Left lung (tissue), 10 donors: Measurements from ENCODE around the gene ZNF417. TPM values are rescaled to one million over a fixed set of nuclear protein-coding genes. Genes with fewer than 3 reads are reported as not detected.
"Not testable (repeated sequence)": the region's sequence is repeated elsewhere in the genome, so short reads cannot be mapped to it uniquely, and the experiment has no call there.

ENCODE experiments used
- ATAC-seq: fragments of 200-7000 bp; cut with Tn5 transposase; one replicate; pipeline ENCODE4 v1.9.1; 2020; ENCODE audit warnings: moderate library complexity
- DNase-seq, 4 donors: peaks; one replicate each; pipeline ENCODE4 v3.0.0-alpha.2; 2013 to 2020
- H3K27ac ChIP-seq, 2 donors: fragments of 200-600 bp; sonication (generic) in 1 of 2; one replicate each; pipeline versions ENCODE4 v1.5.0 to v1.8.0; 2020 to 2021
- H3K27me3 ChIP-seq, 2 donors: fragments of 200-600 bp; sonication (generic) in 1 of 2; one replicate each; pipeline versions ENCODE4 v1.5.0 to v1.8.0; 2020 to 2021
- H3K36me3 ChIP-seq, 2 donors: fragments of 200-600 bp; sonication (generic) in 1 of 2; one replicate each; pipeline versions ENCODE4 v1.5.0 to v1.8.0; 2020 to 2021
- H3K4me1 ChIP-seq, 2 donors: fragments of 200-600 bp; one replicate each; pipeline ENCODE4 v1.8.0; 2021
- H3K4me3 ChIP-seq, 2 donors: fragments of 200-600 bp; sonication (generic) in 1 of 2; one replicate each; pipeline versions ENCODE4 v1.5.0 to v1.8.0; 2020 to 2021; ENCODE audit warnings: mild to moderate bottlenecking in 1 of 2
- H3K9me3 ChIP-seq, 2 donors: fragments of 200-600 bp; sonication (generic) in 1 of 2; one replicate each; pipeline versions ENCODE4 v1.5.0 to v1.8.0; 2020 to 2021
- intact Hi-C, 2 donors: fragments of 100-400 bp; cut with DNase I; formaldehyde crosslinking; loops; one replicate each; pipeline versions ENCODE4 v1.11.2 to v1.14.2; 2022
- polyA plus RNA-seq, 6 donors: library from polyadenylated mRNA; unstranded; fragments of 120-200 nt; gene quantifications; one replicate each; pipeline ENCODE4 v1.2.1, GENCODE V29; 2013; ENCODE audit not compliant: insufficient read length in 6 of 6
- total RNA-seq, 2 donors: library from RNA; stranded (reverse); fragmentation: NEBNext Ultra II Directional; extraction: Animal tissue kit (Norgen Biotek cat#: 25700); gene quantifications; one replicate each; pipeline ENCODE4 v1.2.1, GENCODE V29; 2021
- TF ChIP-seq, protein P1 (sequence below), 2 donors: fragments of 200-600 bp; sonication (generic) in 1 of 2; IDR thresholded peaks; one replicate each; pipeline versions ENCODE4 v1.5.0 to v1.8.0; 2021; ENCODE audit warnings: antibody characterized with exemption in 2 of 2
- donor health status: DM: no; HTN: yes; CAD: no.
- donor health status: DM: no; HTN: no; CAD: no.

Gene ZNF417
- total and polyA plus RNA-seq, 8 donors, result 15.8 to 47.8 (median 38.9) TPM

DNA sequence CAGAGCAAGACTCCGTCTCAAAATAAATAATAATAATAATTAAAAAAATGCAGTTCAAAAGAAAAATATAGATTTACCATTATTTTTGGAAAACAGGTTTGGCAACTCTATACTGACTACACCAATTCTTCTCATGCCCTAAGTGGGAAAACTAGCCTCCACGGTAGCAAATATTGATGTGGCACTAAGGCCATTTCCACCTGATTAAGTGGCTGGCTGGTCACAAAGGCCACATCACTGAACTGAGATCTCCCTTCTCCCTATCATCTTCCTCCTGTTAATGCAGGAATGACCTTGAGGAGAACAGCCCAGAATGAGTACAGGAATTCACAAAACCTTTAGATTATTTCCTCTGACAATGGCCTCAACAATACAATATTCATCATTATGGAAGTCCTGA lies 46.2 kb downstream of the ZNF417 start:
- no peak for ATAC-seq
- Histone ChIP-seq H3K4me3 (no peak overlapping the region), H3K27ac (no peak overlapping the region), H3K9me3 (peaks cover 0 to 94% of the 10 kb centered on the region in 2 donors), H3K4me1 (no peaks in the 10 kb centered on the region), H3K36me3 (peaks cover 4 to 60% of the 10 kb centered on the region in 2 donors), H3K27me3 (no peaks in the 10 kb centered on the region)
- TF ChIP-seq, protein P1, sequence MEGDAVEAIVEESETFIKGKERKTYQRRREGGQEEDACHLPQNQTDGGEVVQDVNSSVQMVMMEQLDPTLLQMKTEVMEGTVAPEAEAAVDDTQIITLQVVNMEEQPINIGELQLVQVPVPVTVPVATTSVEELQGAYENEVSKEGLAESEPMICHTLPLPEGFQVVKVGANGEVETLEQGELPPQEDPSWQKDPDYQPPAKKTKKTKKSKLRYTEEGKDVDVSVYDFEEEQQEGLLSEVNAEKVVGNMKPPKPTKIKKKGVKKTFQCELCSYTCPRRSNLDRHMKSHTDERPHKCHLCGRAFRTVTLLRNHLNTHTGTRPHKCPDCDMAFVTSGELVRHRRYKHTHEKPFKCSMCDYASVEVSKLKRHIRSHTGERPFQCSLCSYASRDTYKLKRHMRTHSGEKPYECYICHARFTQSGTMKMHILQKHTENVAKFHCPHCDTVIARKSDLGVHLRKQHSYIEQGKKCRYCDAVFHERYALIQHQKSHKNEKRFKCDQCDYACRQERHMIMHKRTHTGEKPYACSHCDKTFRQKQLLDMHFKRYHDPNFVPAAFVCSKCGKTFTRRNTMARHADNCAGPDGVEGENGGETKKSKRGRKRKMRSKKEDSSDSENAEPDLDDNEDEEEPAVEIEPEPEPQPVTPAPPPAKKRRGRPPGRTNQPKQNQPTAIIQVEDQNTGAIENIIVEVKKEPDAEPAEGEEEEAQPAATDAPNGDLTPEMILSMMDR (IDR thresholded peaks at IDR 0.05), result no peak
- no peak for DNase-seq
- intact Hi-C loops, result no loop called here

DNA sequence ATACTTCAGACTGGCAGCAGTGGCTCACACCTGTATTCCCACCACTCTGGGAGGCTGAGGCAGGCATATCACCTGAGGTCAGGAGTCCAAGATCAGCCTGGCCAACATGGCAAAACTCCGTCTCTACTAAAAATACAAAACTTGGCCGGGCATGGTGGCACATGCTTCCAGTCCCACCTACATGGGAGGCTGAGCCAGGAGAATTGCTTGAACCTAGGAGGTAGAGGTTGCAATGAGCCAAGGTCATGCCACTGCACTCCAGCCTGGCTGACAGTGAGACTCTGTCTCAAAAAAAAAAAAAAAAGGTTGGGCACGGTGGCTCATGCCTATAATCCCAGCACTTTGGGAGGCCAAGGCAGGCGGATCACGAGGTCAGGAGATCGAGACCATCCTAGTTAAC lies 46.7 kb downstream of the ZNF417 start:
- H3K36me3 ChIP-seq, result peaks cover 4 to 63% of the 10 kb centered on the region in 2 donors
- DNase-seq, H3K4me3 ChIP-seq: not testable (repeated sequence)

DNA sequence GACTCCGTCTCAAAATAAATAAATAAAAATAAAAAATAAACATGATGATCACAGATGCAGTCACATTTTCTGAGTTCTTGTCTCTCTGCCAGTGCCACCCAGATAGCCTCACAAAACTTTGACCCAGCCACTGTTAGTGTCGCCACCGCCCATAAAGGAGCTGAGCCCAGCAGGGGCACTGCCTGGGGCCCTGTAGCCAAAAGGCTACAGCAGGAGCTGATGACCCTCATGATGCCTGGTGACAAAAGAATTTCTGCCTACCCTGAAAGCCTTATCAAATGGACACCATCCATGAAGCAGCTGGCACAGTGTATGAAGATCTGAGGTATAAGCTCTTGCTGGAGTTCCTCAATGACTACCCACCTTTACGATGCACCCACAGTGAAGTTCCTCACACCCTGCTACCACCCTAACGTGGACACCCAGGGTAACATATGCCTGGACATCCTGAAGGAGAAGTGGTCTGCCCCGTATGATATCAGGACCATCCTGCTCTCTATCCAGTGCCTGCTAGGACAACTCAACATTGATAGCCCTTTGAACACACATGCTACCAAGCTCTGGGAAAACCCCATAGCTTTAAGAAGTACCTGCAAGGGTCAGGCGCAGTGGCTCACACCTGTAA lies 48.4 kb downstream of the ZNF417 start:
- ATAC-seq (no peak), DNase-seq (no peak)
- peaks cover 0 to 85% of the 10 kb centered on the region in 2 donors for H3K9me3 ChIP-seq
- TF ChIP-seq, protein P1 (IDR thresholded peaks at IDR 0.05), result no peak
- no peaks in the 10 kb centered on the region for H3K4me1 ChIP-seq
- no peak overlapping the region for H3K4me3 ChIP-seq
- H3K27me3 ChIP-seq, result no peaks in the 10 kb centered on the region
- intact Hi-C loops, result no loop called here
- peaks cover 4 to 63% of the 10 kb centered on the region in 2 donors for H3K36me3 ChIP-seq
- no peak overlapping the region for H3K27ac ChIP-seq

More for the DNA sequence above, 46.7 kb downstream of the ZNF417 start:
- H3K9me3 ChIP-seq, result peaks cover 0 to 95% of the 10 kb centered on the region in 2 donors
- ATAC-seq, H3K27me3 ChIP-seq, H3K4me1 ChIP-seq, H3K27ac ChIP-seq, intact Hi-C loops: not testable (repeated sequence)

Other genes starting within 250 kb of the ZNF417 start
- gene ZSCAN4, start 247.7 kb downstream of the ZNF417 start, total RNA-seq, result under 1 TPM in 1 of 2 donors, not detected in 1; 0.21 TPM
- under 1 TPM; 0.08 to 0.23 (median 0.17) TPM for gene ZSCAN4, start 247.7 kb downstream of the ZNF417 start, polyA plus RNA-seq
- gene ZNF551, start 234.6 kb downstream of the ZNF417 start, total RNA-seq, result 1 to 10 TPM; 6.0 to 7.1 TPM
- 10 to 100 TPM; 15.9 to 19.9 (median 18.5) TPM for gene ZNF551, start 234.6 kb downstream of the ZNF417 start, polyA plus RNA-seq
- gene ZNF154, start 207.4 kb downstream of the ZNF417 start, total RNA-seq, result 1 to 10 TPM; 7.0 to 8.3 TPM
- gene ZNF154, start 207.4 kb downstream of the ZNF417 start, polyA plus RNA-seq, result 10 to 100 TPM; 40.2 to 49.0 (median 43.2) TPM
- 1 to 10 TPM; 7.3 to 9.6 TPM for gene ZNF671, start 189.0 kb downstream of the ZNF417 start, total RNA-seq
- 10 to 100 TPM; 20.1 to 26.4 (median 24.6) TPM for gene ZNF671, start 189.0 kb downstream of the ZNF417 start, polyA plus RNA-seq
- 10 to 100 TPM; 10.2 to 15.3 TPM for gene ZNF776, start 169.8 kb downstream of the ZNF417 start, total RNA-seq
- gene ZNF776, start 169.8 kb downstream of the ZNF417 start, polyA plus RNA-seq, result 10 to 100 TPM; 35.4 to 45.8 (median 41.3) TPM
- 10 to 100 TPM; 13.2 to 15.3 TPM for gene ZNF586, start 146.9 kb downstream of the ZNF417 start, total RNA-seq
- 10 to 100 TPM; 28.7 to 38.1 (median 31.1) TPM for gene ZNF586, start 146.9 kb downstream of the ZNF417 start, polyA plus RNA-seq
- gene ZNF552, start 101.7 kb downstream of the ZNF417 start, total RNA-seq, result 10 to 100 TPM; 11.2 to 15.7 TPM
- gene ZNF552, start 101.7 kb downstream of the ZNF417 start, polyA plus RNA-seq, result 10 to 100 TPM; 15.2 to 21.4 (median 17.4) TPM
- 10 to 100 TPM; 12.9 to 20.1 TPM for gene ZNF587B, start 86.3 kb downstream of the ZNF417 start, total RNA-seq
- gene ZNF587B, start 86.3 kb downstream of the ZNF417 start, polyA plus RNA-seq, result 10 to 100 TPM; 12.1 to 17.3 (median 14.1) TPM
- gene ZNF587, start 66.7 kb downstream of the ZNF417 start, total RNA-seq, result 10 to 100 TPM; 31.4 to 34.0 TPM
- 10 to 100 TPM; 33.6 to 38.8 (median 36.4) TPM for gene ZNF587, start 66.7 kb downstream of the ZNF417 start, polyA plus RNA-seq
- 10 to 100 TPM; 10.7 to 21.0 TPM for gene ZNF814, start 27.6 kb downstream of the ZNF417 start, total RNA-seq
- 10 to 100 TPM; 52.7 to 71.2 (median 65.2) TPM for gene ZNF814, start 27.6 kb downstream of the ZNF417 start, polyA plus RNA-seq
- gene ZNF418, start 18.8 kb upstream of the ZNF417 start, total RNA-seq, result 1 to 10 TPM; 8.0 to 9.4 TPM
- 10 to 100 TPM; 27.6 to 43.6 (median 37.0) TPM for gene ZNF418, start 18.8 kb upstream of the ZNF417 start, polyA plus RNA-seq
- 1 to 10 TPM; 3.9 to 4.2 TPM for gene ZNF256, start 31.1 kb upstream of the ZNF417 start, total RNA-seq
- 10 to 100 TPM in 5 of 6 donors, 1 to 10 TPM in 1; 8.5 to 12.1 (median 10.6) TPM for gene ZNF256, start 31.1 kb upstream of the ZNF417 start, polyA plus RNA-seq
- 1 to 10 TPM in 1 of 2 donors, under 1 TPM in 1; 0.55 to 1.6 TPM for gene C19orf18, start 57.9 kb upstream of the ZNF417 start, total RNA-seq
- gene C19orf18, start 57.9 kb upstream of the ZNF417 start, polyA plus RNA-seq, result 1 to 10 TPM; 2.3 to 5.7 (median 3.9) TPM
- 10 to 100 TPM; 11.4 to 13.3 TPM for gene ZNF606, start 86.2 kb upstream of the ZNF417 start, total RNA-seq
- gene ZNF606, start 86.2 kb upstream of the ZNF417 start, polyA plus RNA-seq, result 10 to 100 TPM; 28.9 to 34.6 (median 31.3) TPM
- under 1 TPM in 1 of 2 donors, not detected in 1; 0.47 TPM for gene ZSCAN1, start 117.4 kb upstream of the ZNF417 start, total RNA-seq
- gene ZSCAN1, start 117.4 kb upstream of the ZNF417 start, polyA plus RNA-seq, result 1 to 10 TPM; 1.4 to 3.4 (median 2.4) TPM
- gene ZNF135, start 142.7 kb upstream of the ZNF417 start, total RNA-seq, result 1 to 10 TPM; 3.3 to 4.9 TPM
- 10 to 100 TPM; 22.3 to 32.6 (median 29.0) TPM for gene ZNF135, start 142.7 kb upstream of the ZNF417 start, polyA plus RNA-seq
- gene ZSCAN18, start 181.6 kb upstream of the ZNF417 start, total RNA-seq, result 10 to 100 TPM; 32.7 to 58.1 TPM
- 10 to 100 TPM; 78.0 to 91.1 (median 84.7) TPM for gene ZSCAN18, start 181.6 kb upstream of the ZNF417 start, polyA plus RNA-seq
- 10 to 100 TPM in 1 of 2 donors, 1 to 10 TPM in 1; 7.9 to 11.7 TPM for gene ZNF329, start 234.2 kb upstream of the ZNF417 start, total RNA-seq
- 10 to 100 TPM; 19.6 to 22.9 (median 21.0) TPM for gene ZNF329, start 234.2 kb upstream of the ZNF417 start, polyA plus RNA-seq